Measurements from ENCODE around the gene SLC22A3.

The SLC22A3 gene

GRCh38 chr6:160426136-160426535 is 78.0 kb downstream of the SLC22A3 start:
- no peaks in the 10 kb centered on the region for H3K36me3 ChIP-seq
- no peaks in the 10 kb centered on the region for H3K9me3 ChIP-seq
- no peaks in the 10 kb centered on the region for H3K27me3 ChIP-seq
- no peak overlapping the region for H3K27ac ChIP-seq
- H3K4me1 ChIP-seq (ENCODE audit: control insufficient read depth in 1 of 2, insufficient read depth in 1 of 2, low read depth in 1 of 2, low read length in 1 of 2), result no peaks in the 10 kb centered on the region
- H3K4me3 ChIP-seq (ENCODE audit: low read depth in 1 of 2, low read length in 1 of 2), result no peak overlapping the region
- TF ChIP-seq CTCF (IDR thresholded peaks at IDR 0.05), result no peak

- H3K4me1 ChIP-seq (ENCODE audit: control insufficient read depth in 1 of 2, insufficient read depth in 1 of 2, low read depth in 1 of 2, low read length in 1 of 2), result no peaks in the 10 kb centered on the region
- no peaks in the 10 kb centered on the region for H3K36me3 ChIP-seq
- H3K27me3 ChIP-seq, result no peaks in the 10 kb centered on the region
- H3K4me3 ChIP-seq (ENCODE audit: low read depth in 1 of 2, low read length in 1 of 2), result no peak overlapping the region
- no peaks in the 10 kb centered on the region for H3K9me3 ChIP-seq
- no peak overlapping the region for H3K27ac ChIP-seq
- TF ChIP-seq CTCF (IDR thresholded peaks at IDR 0.05), result no peak
Observed at GRCh38 chr6:160427312-160428068, 79.3 kb downstream of the SLC22A3 start.

- Histone ChIP-seq H3K4me1 (ENCODE audit: control insufficient read depth in 1 of 2, insufficient read depth in 1 of 2, low read depth in 1 of 2, low read length in 1 of 2) (no peaks in the 10 kb centered on the region), H3K4me3 (ENCODE audit: low read depth in 1 of 2, low read length in 1 of 2) (no peak overlapping the region), H3K9me3 (no peaks in the 10 kb centered on the region), H3K27ac (no peak overlapping the region), H3K27me3 (no peaks in the 10 kb centered on the region), H3K36me3 (no peaks in the 10 kb centered on the region)
- TF ChIP-seq CTCF (IDR thresholded peaks at IDR 0.05), result no peak
Observed at GRCh38 chr6:160428069-160428430, 79.9 kb downstream of the SLC22A3 start.

GRCh38 chr6:160428818-160429619 is 80.8 kb downstream of the SLC22A3 start:
- H3K27me3 ChIP-seq, result no peaks in the 10 kb centered on the region
- H3K36me3 ChIP-seq, result no peaks in the 10 kb centered on the region
- no peaks in the 10 kb centered on the region for H3K4me1 ChIP-seq (ENCODE audit: control insufficient read depth in 1 of 2, insufficient read depth in 1 of 2, low read depth in 1 of 2, low read length in 1 of 2)
- no peak for TF ChIP-seq CTCF (IDR thresholded peaks at IDR 0.05)
- H3K27ac ChIP-seq, result no peak overlapping the region
- H3K4me3 ChIP-seq (ENCODE audit: low read depth in 1 of 2, low read length in 1 of 2), result no peak overlapping the region
- no peaks in the 10 kb centered on the region for H3K9me3 ChIP-seq

GRCh38 chr6:160429620-160429895 is 81.4 kb downstream of the SLC22A3 start:
- Histone ChIP-seq H3K36me3 (no peaks in the 10 kb centered on the region), H3K9me3 (no peaks in the 10 kb centered on the region), H3K4me3 (ENCODE audit: low read depth in 1 of 2, low read length in 1 of 2) (no peak overlapping the region), H3K27me3 (no peaks in the 10 kb centered on the region), H3K27ac (no peak overlapping the region), H3K4me1 (ENCODE audit: control insufficient read depth in 1 of 2, insufficient read depth in 1 of 2, low read depth in 1 of 2, low read length in 1 of 2) (no peaks in the 10 kb centered on the region)
- no peak for TF ChIP-seq CTCF (IDR thresholded peaks at IDR 0.05)

Measured in neutrophil (primary cell).